HG03460 (cell line): ENCODE results near the gene IGSF9.

Experiments used
- ATAC-seq: cut with Tn5 transposase; IDR thresholded peaks from one replicate; pipeline ENCODE4 v1.9.1; 2021; ENCODE audit not compliant: unreplicated experiment

IGSF9 gene

GRCh38 chr1:159945483-159946241, at the start of gene IGSF9:
IGSF9 (minus strand) TSS chr1:159945613; CDS start chr1:159943454, 2,159 bp downstream.
- no peak for ATAC-seq

- no peak for ATAC-seq
Observed at GRCh38 chr1:159994896-159995295, 49.5 kb upstream of the IGSF9 start.

- ATAC-seq: no peak
Observed at GRCh38 chr1:159993911-159994310, 48.5 kb upstream of the IGSF9 start.

GRCh38 chr1:159992161-159992560, 46.7 kb upstream of the IGSF9 start:
- ATAC-seq: no peak

- no peak for ATAC-seq
Observed at GRCh38 chr1:159991513-159991912, 46.1 kb upstream of the IGSF9 start.

- no peak for ATAC-seq
Observed at GRCh38 chr1:159990005-159990404, 44.6 kb upstream of the IGSF9 start.

GRCh38 chr1:159989581-159989980, 44.2 kb upstream of the IGSF9 start:
- no peak for ATAC-seq

GRCh38 chr1:159988006-159988405, 42.6 kb upstream of the IGSF9 start:
- ATAC-seq: no peak

- ATAC-seq: no peak
Observed at GRCh38 chr1:159987186-159987585, 41.8 kb upstream of the IGSF9 start.

GRCh38 chr1:159986531-159986930, 41.1 kb upstream of the IGSF9 start:
- ATAC-seq: no peak

- ATAC-seq: no peak
Observed at GRCh38 chr1:159986093-159986492, 40.7 kb upstream of the IGSF9 start.

- ATAC-seq: no peak
Observed at GRCh38 chr1:159985473-159985872, 40.1 kb upstream of the IGSF9 start.

- no peak for ATAC-seq
Observed at GRCh38 chr1:159983681-159984080, 38.3 kb upstream of the IGSF9 start.

- ATAC-seq: no peak
Observed at GRCh38 chr1:159982280-159982679, 36.9 kb upstream of the IGSF9 start.

- ATAC-seq: no peak
Observed at GRCh38 chr1:159981351-159982055, 36.1 kb upstream of the IGSF9 start.

GRCh38 chr1:159980786-159981185, 35.4 kb upstream of the IGSF9 start:
- no peak for ATAC-seq

GRCh38 chr1:159980076-159980475, 34.7 kb upstream of the IGSF9 start:
- no peak for ATAC-seq

GRCh38 chr1:159979257-159979656, 33.8 kb upstream of the IGSF9 start:
- ATAC-seq: no peak

- no peak for ATAC-seq
Observed at GRCh38 chr1:159978107-159978398, 32.6 kb upstream of the IGSF9 start.

GRCh38 chr1:159977364-159978106, 32.1 kb upstream of the IGSF9 start:
- ATAC-seq: no peak

- ATAC-seq: no peak
Observed at GRCh38 chr1:159974350-159974965, 29.0 kb upstream of the IGSF9 start.
